Right lobe of liver (tissue), 6 donors: ENCODE results near the gene GLIS1. TPM values are rescaled to one million over a fixed set of nuclear protein-coding genes. Genes with fewer than 3 reads are reported as not detected.
A peak's percentile ranks its signal among the peaks of the same experiment; 100 is the strongest.
"Not testable (repeated sequence)": the region's sequence is repeated elsewhere in the genome, so short reads cannot be mapped to it uniquely, and the experiment has no call there.

Experiments
- ATAC-seq, 4 donors: fragments of 200-7000 bp; cut with Tn5 transposase; one replicate each; pipeline ENCODE4 v1.9.1; 2020; ENCODE audit warnings: mild to moderate bottlenecking in 4 of 4, moderate library complexity in 4 of 4
- DNase-seq, 3 donors: peaks; one replicate each; pipeline ENCODE4 v3.0.0-alpha.2; 2020
- H3K27ac ChIP-seq, 3 donors: fragments of 200-600 bp; one replicate each; pipeline ENCODE4 v1.8.0; 2022
- H3K27me3 ChIP-seq, 2 donors: fragments of 200-600 bp; one replicate each; pipeline ENCODE4 v1.8.0; 2022
- H3K36me3 ChIP-seq, 4 donors: fragments of 200-600 bp; sonication (generic) in 1 of 4; one replicate each; pipeline versions ENCODE4 v1.5.1 to v1.8.0; 2017 to 2022; ENCODE audit warnings: control low read depth in 1 of 4
- H3K4me1 ChIP-seq, 4 donors: fragments of 200-600 bp; sonication (generic) in 1 of 4; one replicate each; pipeline versions ENCODE4 v1.5.1 to v1.8.0; 2017 to 2022; ENCODE audit warnings: control low read depth in 1 of 4
- H3K4me3 ChIP-seq, 3 donors: fragments of 200-600 bp; one replicate each; pipeline ENCODE4 v1.8.0; 2022
- H3K9me3 ChIP-seq, 4 donors: fragments of 200-600 bp; sonication (generic) in 1 of 4; one replicate each; pipeline versions ENCODE4 v1.5.1 to v1.8.0; 2017 to 2022; ENCODE audit warnings: control low read depth in 1 of 4
- CTCF ChIP-seq, 4 donors: fragments of 200-600 bp in 3 of 4; fragments of 450-650 bp in 1 of 4; IDR thresholded peaks; one replicate each; pipeline versions ENCODE4 v1.5.1 to v1.8.0; 2016 to 2022; ENCODE audit warnings: antibody characterized with exemption in 4 of 4, mild to moderate bottlenecking in 2 of 4
- POLR2A ChIP-seq: fragments of 450-650 bp; IDR thresholded peaks from one replicate; pipeline ENCODE4 v1.6.1; 2017; ENCODE audit warnings: antibody characterized with exemption, mild to moderate bottlenecking
- WGBS: methylation state at CpG from one replicate; pipeline ENCODE4 v1.1.6; 2018; ENCODE audit warnings: low coverage, low lambda C conversion rate; ENCODE audit not compliant: insufficient coverage; ENCODE audit errors: missing lambda C conversion rate; 5-methylcytosine and 5-hydroxymethylcytosine counted together
- intact Hi-C, 2 donors: fragments of 100-400 bp; cut with DNase I; formaldehyde crosslinking; loops; one replicate each; pipeline versions ENCODE4 v1.11.2 to v1.14.1; 2022
- total RNA-seq, 6 experiments: library from RNA; depleted of rRNA in 2 of 6; stranded (reverse); fragments of >200 nt in 2 of 6; fragmentation: NEBNext Ultra II Directional in 3 of 6; extraction: Animal tissue kit (Norgen Biotek cat#: 25700) in 3 of 6; gene quantifications; one replicate each; pipeline versions ENCODE4 v1.1.0 to v1.2.4, GENCODE V29; 2016 to 2023
- donor health status: DM: no; HTN: yes; CAD: no.
- donor health status: DM: no; HTN: no; CAD: no.
- donor health status: DM: no; HTN: no; CAD: no.
- donor health status: DM: no; HTN: yes; CAD: no.
- donor health status: DM: no; HTN: yes; CAD: no.

The GLIS1 gene
- total RNA-seq, 6 experiments from 2014 or later, result not detected

DNA sequence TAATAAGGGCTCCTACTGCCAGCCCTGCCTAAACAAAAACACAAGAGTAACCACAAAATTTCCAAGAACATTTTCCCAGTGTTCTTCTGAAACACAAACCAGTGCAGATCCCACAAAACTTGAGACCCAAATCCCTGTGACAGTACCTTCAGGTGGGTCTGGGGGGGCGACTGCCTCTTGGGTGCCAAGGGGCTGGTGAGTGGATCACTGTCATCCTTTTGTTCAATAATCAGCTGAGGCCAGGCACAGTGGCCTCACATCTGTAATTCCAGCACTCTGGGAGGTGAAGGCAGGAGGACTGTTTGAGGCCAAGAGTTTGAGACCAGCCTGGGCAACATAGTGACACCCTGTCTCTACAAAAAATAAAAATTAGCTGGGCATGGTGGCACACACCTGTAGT, 87.6 kb downstream of the GLIS1 start:
- Histone ChIP-seq H3K4me3 (no peak overlapping the region), H3K9me3 (no peaks in the 10 kb centered on the region), H3K27ac (no peak overlapping the region), H3K4me1 (no peaks in the 10 kb centered on the region), H3K27me3 (no peaks in the 10 kb centered on the region), H3K36me3 (no peaks in the 10 kb centered on the region)
- ATAC-seq (no peak), DNase-seq (peak in 1 of 3 donors; percentile 15)
- TF ChIP-seq CTCF (IDR thresholded peaks at IDR 0.05), result no peak
- TF ChIP-seq POLR2A, result no peak
- WGBS, result 57% methylated on average over 1 of the region's 1 CpG
- intact Hi-C loops, result no loop called here

- H3K36me3 ChIP-seq, result no peaks in the 10 kb centered on the region
- H3K4me1 ChIP-seq, result no peaks in the 10 kb centered on the region
- WGBS, result 80% methylated on average over 7 of the region's 7 CpGs
- H3K4me3 ChIP-seq, result no peak overlapping the region
- H3K9me3 ChIP-seq, result no peaks in the 10 kb centered on the region
- intact Hi-C loops, result no loop called here
- H3K27me3 ChIP-seq, result no peaks in the 10 kb centered on the region
- ATAC-seq, result no peak
- no peak for DNase-seq
- H3K27ac ChIP-seq, result no peak overlapping the region
- TF ChIP-seq POLR2A (no peak), CTCF (IDR thresholded peaks at IDR 0.05) (no peak)
Observed at GRCh38 chr1:53648516-53648915, 90.4 kb downstream of the GLIS1 start.

- H3K9me3 ChIP-seq, intact Hi-C loops, H3K4me1 ChIP-seq, H3K27ac ChIP-seq, H3K27me3 ChIP-seq, H3K4me3 ChIP-seq, ATAC-seq, H3K36me3 ChIP-seq: not testable (repeated sequence)
- 92% methylated on average over 4 of the region's 4 CpGs for WGBS
- DNase-seq, result peak in 2 of 3 donors; percentile 2 to 7
Observed at GRCh38 chr1:53647915-53648314, 91.0 kb downstream of the GLIS1 start.

- Histone ChIP-seq H3K27me3 (no peaks in the 10 kb centered on the region), H3K4me1 (no peaks in the 10 kb centered on the region), H3K36me3 (no peaks in the 10 kb centered on the region), H3K4me3 (no peak overlapping the region), H3K9me3 (no peaks in the 10 kb centered on the region), H3K27ac (no peak overlapping the region)
- TF ChIP-seq CTCF (IDR thresholded peaks at IDR 0.05) (no peak), POLR2A (no peak)
- no peak for ATAC-seq
- intact Hi-C loops, result no loop called here
- no peak for DNase-seq
Observed at GRCh38 chr1:53646732-53647131, 92.2 kb downstream of the GLIS1 start.

GRCh38 chr1:53645690-53646078, 93.3 kb downstream of the GLIS1 start:
- intact Hi-C loops, result no loop called here
- DNase-seq (peak in 1 of 3 donors; percentile 15), ATAC-seq (no peak)
- TF ChIP-seq POLR2A (no peak), CTCF (IDR thresholded peaks at IDR 0.05) (no peak)
- no CpG with 5 or more reads among the region's 1 CpG for WGBS
- Histone ChIP-seq H3K4me3 (no peak overlapping the region), H3K27me3 (no peaks in the 10 kb centered on the region), H3K27ac (no peak overlapping the region), H3K9me3 (no peaks in the 10 kb centered on the region), H3K4me1 (no peaks in the 10 kb centered on the region), H3K36me3 (no peaks in the 10 kb centered on the region)
